DMS 273 (cell line): ENCODE measurements around the gene CFHR1.
"Not testable (repeated sequence)": the region's sequence is repeated elsewhere in the genome, so short reads cannot be mapped to it uniquely, and the experiment has no call there.

Experiments
- DNase-seq: peaks from one replicate; lab custom pipeline; 2025; ENCODE audit not compliant: unreplicated experiment; lab: John Stamatoyannopoulos, UW

Gene CFHR1

DNA sequence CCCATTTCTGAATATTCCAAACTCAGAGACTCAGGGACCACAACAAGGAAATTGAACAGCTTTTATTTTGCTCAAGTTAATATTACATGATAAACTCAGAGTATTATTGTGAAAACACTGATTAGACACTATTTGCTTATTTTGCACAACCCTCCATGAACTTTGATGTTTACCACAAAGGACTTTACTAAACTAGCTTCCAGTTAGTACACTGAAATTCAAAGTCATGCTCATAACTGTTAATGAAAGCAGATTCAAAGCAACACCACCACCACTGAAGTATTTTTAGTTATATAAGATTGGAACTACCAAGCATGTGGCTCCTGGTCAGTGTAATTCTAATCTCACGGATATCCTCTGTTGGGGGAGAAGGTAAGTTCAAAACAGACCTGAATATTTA lies at the start of gene CFHR1:
CFHR1 (plus strand) TSS at position 201 of the 400 bp plus-strand sequence; CDS start at position 315, 114 bp downstream.
- not testable (repeated sequence) for DNase-seq

DNA sequence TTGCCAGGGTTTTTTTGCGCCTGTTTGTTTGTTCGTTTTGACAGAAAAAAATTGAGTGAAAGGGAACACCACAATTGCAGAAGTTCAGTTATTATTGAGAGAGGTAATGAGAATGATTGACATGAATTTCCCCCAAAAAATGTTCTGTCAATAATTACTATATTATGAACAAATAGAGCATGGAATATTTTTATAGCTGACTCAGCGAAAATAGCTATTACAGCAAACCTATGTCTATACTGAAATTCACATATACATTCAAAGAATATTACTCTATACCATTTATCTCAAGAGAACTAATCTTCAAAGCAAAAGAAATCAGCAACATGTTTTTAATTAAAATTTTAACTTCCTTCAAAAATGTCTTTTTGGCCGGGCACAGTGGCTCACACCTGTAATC lies 49.7 kb upstream of the CFHR1 start:
- DNase-seq, result not testable (repeated sequence)

DNA sequence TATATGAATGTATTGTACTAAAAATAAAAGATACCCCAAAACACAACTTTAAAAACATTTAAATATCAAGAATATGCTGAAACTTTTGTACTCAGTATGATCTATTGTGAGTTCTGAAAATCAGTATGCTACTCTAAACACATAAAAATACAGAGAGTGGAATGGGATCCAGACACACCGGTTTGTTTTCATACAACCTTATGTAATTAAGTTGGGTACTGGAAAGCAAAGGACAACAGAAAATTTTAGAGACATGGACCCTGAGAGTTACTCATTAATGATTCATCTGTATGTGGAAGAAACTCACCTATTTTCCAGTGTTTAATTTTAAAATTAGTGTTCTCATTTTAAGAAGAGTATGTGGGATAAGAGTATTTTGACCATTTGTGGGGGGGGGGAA lies 45.8 kb upstream of the CFHR1 start:
- DNase-seq, result no peak

DNA sequence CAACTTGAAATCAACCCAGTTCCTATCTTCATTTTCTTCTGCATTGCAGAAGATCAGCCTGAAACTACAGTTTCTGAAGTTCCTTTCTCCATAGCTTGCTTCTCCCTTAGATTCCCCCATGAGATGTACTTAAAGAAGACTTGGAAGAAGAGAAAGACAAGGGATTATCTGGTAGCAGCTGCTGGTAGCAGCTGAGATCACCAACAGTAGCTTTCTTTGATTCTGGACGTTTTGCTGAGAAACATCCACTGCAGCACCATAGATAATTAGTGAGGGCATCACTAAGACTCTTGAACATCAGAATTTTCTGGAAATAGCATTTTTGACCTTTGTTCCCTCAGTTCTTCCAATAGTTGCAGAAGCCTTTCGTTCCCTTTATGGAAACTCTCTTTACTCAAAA lies 45.4 kb upstream of the CFHR1 start:
- DNase-seq, result no peak

DNA sequence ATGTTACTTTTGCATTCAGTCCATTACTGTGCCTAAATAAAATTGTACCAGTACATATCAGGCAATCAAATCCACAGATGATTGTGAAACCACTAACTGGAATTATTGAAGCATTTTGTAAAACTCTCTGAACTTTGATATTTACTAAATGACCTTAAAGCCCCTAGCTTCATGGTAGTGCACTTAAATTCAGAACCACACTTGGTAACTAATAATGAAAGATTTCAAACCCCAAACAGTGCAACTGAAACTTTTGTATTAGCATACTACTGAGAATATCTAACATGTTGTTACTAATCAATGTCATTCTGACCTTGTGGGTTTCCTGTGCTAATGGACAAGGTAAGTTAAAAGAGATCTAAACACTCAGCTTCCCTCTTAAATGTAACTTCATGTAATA lies 44.9 kb upstream of the CFHR1 start, which contains the start of gene CFHR3:
CFHR3 (plus strand) TSS at position 238 of the 400 bp plus-strand sequence; CDS start at position 285, 47 bp downstream.
- DNase-seq, result no peak

DNA sequence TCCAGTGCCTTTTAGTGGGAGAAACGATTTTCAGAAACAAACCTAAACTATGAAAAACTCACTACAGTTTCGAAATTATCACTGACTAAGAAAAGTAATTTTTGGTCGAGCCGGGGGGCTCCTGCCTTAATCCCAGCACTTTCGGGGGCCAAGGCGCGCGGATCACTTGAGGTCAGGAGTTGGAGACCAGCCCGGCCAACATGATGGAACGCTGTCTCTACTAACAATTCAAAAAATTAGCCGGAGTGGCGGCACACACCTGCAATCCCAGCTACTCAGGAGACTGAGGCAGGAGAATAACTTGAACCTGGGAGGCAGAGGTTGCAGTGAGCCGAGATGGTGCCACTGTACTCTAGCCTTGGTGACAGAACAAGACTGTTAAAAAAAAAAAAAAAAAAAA lies 41.9 kb upstream of the CFHR1 start:
- DNase-seq, result no peak

DNA sequence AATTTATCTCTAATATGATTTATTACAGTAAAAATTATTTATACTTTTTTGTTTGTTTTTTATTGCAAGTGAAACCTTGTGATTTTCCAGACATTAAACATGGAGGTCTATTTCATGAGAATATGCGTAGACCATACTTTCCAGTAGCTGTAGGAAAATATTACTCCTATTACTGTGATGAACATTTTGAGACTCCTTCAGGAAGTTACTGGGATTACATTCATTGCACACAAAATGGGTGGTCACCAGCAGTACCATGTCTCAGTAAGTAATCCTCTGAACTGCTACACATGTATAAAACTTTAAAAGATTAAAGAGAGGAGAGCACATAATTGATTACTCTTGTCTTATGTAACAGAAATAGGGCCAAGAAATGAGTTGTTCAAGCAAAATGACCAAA lies 40.4 kb upstream of the CFHR1 start:
- DNase-seq, result peak; percentile 4

DNA sequence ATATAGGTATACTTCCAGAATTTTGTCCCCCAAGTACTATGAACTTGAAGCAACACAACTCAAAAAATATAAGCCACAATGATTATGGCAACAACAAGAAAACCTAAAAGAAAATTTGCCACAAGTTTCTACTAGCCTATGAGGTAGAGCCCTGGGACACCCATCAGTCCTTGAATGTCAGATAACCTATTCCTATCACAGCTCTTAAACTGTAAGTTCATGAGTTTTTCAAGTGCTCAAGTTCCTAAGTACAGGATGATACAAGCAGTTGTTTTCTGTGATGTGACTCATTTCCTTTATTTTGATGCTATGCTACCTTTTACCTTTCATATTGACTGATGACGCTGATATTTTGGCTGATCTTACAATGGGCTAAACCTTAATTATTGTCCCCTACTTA lies 28.3 kb upstream of the CFHR1 start:
- not testable (repeated sequence) for DNase-seq

DNA sequence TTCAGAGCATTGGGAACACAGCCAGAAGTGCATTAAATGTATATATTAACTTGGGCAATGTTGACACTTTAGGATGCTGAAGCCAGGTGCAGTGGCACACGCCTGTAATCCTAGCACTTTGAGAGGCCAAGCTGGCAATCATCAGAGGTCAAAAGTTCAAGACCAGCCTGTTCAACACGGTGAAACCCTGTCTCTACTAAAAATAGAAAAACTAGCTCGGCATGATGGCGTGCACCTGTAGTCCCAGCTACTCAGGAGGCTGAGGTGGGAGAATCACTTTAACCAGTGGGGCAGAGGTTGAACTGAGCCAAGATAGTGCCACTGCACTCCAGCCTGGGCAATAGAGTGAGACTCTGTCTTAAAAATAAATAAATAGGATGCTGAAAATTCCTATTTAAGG lies 25.4 kb upstream of the CFHR1 start:
- not testable (repeated sequence) for DNase-seq

DNA sequence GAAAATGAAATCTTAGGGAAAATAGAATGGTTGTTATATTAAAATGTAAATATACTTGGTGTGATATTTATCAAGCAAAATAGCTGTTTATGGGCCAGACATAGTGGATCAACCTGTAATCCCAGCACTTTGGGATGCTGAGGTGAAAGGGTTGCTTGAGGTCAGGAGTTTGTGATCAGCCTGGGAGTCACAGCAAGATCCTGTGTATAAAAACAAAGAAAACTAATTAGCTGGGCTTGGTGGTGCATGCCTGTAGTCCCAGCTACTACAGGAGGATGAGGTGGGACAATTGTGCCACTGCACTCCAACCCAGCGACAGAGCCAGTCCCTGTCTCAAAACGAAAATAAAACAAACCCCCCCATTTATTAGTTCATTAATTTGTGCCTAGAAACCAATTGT lies 21.6 kb upstream of the CFHR1 start:
- no peak for DNase-seq

DNA sequence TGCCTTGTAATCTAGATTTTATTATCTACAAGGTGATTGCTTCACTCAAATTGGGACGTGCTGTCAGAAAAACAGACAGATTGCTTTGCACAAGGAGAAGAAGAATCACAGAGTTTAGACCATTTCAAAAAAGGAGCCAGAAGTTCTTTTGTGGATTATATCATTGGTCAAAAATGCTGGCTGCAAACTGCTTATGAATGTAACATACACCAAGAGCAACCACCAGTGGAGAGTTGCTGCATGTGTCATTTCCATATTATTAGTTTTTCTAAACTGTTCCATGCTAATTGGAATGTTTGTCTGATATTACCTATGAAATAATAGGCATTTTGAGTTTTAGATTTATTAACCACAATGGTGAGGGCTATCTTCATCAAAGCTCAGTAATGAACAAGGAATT lies 17.6 kb upstream of the CFHR1 start:
- not testable (repeated sequence) for DNase-seq

DNA sequence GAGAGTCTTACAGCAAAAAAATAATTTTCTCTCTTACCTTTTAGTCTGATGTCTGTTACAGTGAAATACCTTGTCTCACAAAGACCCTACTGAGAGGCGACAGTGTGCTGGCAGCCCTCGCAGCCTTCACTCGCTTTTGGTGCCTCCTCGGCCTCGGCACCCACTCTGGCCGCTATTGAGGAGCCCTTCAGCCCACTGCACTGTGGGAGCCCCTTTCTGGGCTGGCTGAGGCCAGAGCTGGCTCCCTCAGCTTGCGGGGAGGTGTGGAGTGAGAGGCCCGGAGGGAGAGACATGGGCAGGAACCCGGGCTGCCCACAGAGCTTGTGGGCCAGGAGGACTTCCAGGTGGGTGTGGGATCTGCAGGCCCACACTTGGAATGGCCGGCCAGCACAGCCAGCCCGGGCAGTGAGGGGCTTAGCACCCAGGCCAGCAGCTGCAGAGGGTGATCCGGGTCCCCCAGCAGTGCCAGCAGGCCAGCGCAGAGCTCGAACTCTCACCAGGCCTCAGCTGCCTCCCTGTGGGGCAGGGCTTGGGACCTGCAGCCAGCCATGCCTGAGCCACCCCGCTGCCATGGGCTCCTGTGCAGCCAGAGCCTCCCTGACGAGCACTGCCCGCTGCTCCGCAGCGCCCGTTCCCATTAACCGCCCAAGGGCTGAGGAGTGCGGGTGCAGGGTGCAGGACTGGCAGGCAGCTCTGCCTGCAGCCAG lies 10.8 kb upstream of the CFHR1 start:
- DNase-seq, result no peak

DNA sequence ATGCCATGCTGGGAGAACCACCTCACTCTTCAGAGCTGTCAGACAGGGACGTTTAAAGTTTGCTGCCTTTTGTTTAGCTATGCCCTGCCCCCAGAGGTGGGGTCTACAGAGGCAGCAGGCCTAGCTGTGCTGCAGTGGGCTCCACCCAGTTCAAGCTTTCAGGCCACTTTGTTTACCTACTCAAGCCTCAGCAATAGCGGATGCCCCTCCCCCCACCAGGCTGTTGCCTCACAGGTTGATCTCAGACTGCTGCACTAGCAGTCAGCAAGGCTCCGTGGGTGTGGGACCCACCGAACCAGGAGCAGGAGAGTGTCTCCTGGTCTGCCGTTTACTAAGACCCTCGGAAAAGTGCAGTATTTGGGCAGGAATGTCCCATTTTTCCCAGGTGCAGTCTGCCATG lies 2.1 kb upstream of the CFHR1 start:
- not testable (repeated sequence) for DNase-seq

DNA sequence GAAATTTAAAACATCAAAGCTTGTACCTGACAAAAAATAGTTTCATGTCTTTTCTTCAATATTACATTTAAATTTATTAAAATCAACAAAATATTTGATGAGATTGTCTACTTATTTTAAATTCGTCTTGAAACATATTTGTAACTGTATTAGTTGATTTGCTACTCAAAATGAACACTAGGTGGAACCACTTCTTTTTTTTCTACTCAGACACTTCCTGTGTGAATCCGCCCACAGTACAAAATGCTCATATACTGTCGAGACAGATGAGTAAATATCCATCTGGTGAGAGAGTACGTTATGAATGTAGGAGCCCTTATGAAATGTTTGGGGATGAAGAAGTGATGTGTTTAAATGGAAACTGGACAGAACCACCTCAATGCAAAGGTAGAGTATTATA lies 8.3 kb downstream of the CFHR1 start:
- DNase-seq, result peak; percentile 22

DNA sequence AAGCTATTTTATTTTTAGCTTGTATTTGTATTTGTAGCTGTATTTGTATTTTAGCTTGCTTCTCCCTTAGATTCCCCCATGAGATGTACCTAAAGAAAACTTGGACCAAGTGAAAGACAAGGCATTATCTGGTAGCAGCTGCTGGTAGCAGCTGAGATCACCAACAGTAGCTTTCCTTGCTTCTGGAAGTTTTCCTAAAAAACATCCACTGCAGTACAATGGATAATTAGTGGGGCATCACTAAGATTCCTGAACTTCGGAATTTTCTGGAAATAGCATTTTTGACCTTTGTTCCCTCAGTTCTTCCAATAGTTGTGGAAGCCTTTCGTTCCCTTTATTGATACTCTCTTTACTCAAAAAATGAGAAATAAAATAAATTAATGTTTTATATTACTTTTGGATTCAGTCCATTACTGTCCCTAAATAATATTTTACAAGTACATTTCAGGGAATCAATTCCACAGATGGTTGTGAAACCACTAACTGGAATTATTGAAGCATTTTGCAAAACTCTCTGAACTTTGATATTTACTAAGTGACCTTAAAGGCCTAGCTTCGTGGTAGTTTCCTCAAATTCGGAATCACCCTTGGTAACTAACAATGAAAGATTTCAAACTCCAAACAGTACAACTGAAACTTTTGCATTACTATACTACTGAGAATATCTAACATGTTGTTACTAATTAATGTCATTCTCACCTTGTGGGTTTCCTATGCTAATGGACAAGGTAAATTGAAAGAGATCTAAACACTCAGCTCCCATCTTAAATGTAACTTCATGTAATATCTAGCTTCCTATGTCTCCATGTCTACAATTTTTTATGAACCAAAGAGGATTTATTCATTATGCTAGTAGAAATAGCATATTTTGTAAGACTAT lies 30.3 kb downstream of the CFHR1 start:
- DNase-seq, result not testable (repeated sequence)

DNA sequence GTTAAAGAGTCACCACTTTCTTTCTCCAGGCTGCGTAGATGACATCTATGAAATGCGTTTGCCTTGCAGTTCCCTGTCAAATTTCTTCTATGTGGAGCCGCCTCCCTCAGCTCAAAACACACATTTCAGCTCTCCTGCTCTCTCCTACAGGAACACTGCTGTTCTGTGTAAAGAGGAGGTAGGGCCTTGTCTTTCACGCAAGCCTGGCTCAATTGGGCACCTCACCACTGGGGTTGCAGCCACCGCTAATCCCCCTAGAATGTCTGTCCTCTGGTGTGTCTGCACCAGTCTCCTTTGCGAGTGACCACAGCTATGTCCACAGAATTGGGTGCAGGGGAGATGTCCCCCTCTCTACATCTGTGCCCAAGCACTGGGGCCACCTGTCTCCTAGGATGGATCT lies 36.5 kb downstream of the CFHR1 start:
- no peak for DNase-seq

DNA sequence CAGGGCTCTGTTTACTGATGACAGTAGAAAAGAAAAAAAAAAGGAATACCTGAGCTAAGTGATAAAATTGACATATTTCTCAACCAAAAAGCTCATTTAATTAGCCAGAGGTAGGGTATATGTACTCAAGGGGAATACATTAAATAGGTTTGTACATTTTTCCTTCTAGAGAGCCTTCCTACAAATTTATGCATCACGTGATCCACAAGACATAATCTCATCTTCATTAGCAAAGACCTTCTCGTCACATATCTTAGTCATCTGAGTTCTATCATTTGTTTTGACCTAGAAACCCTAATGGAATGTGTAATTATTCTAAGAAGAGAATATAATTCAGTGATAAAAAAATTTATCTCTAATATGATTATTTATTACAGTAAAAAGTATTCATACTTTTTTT lies 37.7 kb downstream of the CFHR1 start:
- DNase-seq, result no peak

DNA sequence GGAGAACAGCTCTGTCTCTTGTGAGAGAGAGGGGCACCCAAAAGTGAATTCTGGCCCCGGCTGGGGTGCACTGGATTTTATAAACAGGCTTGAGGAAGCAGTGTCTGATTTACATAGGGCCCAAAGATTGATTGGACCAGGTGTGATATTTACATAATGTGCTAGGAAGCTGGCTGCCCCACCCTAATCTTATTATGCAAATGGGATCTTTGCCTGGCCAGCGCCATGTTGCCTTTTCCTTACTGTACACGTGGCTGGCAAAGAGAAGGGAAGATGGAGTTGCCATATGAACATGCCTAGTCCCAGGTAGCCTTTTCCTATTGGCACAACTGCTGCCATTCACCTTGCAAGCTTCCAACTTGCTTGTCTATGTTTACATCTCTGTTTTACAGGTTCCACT lies 39.3 kb downstream of the CFHR1 start:
- DNase-seq, result no peak

DNA sequence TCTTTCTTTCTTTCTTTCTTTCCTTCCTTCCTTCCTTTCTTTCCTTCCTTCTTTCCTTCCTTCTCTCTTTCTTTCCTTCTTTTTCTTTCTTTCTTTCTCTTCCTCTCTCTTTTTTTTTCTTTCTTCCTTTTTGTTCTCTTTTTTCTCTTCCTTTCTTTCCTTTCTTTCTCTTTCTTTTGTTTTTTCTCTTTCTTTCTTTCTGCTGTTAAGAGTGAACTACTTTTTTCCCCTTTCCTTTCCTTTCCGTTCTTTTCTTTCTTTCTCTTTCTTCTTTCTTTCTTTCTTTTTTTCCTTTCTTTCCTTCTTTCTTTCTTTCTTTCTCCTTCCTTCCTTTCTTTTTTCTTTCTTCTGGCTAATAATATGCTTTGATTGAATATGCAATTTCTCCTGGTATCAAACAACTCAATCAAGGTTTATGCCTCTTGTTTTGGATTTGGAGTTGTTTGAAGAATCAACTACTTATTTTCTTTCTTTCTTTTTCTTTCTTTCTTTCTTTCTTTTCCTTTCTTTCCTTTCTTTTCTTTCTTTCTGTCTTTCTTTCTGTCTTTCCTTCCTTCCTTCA lies 40.9 kb downstream of the CFHR1 start:
- no peak for DNase-seq

DNA sequence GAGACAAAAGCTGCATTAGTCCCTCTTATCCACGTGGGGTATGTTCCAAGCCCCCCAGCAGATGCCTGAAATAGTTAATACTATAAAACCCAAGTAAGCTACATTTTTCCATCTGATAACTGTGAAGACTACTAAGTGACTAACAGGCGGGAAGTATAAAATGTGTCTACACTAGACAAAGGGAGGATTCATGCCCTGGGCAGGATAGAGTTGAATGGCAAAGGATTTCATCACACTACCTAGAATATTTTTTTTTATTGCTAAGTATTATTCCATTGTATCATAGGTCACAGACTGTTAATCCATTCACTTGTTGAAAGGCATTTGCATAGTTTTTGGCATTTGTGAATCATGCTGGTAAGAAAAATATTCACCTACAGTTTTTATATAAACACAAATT lies 41.9 kb downstream of the CFHR1 start:
- DNase-seq, result no peak

DNA sequence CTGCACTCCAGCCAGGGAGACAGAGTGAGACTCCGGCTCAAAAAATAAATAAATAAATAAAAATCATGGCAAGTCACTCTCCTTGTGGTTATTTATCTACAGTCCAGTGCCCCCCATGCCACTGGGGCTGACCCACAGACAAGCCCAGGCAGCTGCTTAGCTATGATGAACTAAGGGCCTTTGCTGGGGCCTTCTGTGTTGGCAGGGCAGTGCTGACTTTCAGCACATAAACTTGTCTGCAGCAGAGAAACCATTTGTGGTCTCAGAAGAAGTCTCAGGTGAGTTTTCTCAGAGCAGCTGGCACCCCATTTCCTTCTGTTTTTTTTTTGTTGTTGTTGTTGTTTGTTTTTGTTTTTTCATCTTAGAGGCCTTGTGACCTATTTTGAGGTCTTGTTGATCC lies 47.4 kb downstream of the CFHR1 start:
- DNase-seq, result no peak

DNA sequence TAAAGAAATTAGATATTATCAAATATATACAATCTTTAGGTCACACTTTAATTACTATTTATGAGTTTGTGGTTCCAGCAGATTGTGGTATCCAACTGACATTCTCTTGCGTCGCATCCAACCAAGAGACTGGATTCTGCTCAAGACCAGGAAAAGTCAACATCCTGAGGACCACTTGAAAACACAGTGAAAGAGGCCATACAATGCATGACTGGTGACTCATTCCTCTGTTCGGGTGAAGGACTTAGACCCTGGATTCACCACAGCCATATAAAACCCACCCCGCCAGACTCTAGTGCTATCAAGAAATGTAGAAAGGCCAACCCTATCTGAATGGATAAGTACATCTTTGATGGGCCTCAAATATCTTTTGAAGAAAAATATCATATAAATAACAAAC lies 53.9 kb downstream of the CFHR1 start:
- no peak for DNase-seq
